Endothelial cell of umbilical vein (primary cell): ENCODE results near the gene CDH20. TPM values are rescaled to one million over a fixed set of nuclear protein-coding genes. Genes with fewer than 3 reads are reported as not detected.

ENCODE experiments used
- BruUV-seq: library from RNA; stranded (reverse); fragments of 400-500 nt; replicated peaks from 2 replicates; lab custom pipeline; 2021; lab: Mats Ljungman, UMichigan
- CTCF ChIA-PET: fragments of 300-600, 350-600 bp; sonication (Branson Sonifier 250); formaldehyde crosslinking; loops from one replicate; lab custom pipeline; 2021; ENCODE audit warnings: antibody characterized with exemption, inconsistent platforms; lab: Charles Lee
- POLR2A ChIA-PET: fragments of 300-600, 350-600 bp; sonication (Branson Sonifier 250); formaldehyde crosslinking; loops from one replicate; lab custom pipeline; 2021; ENCODE audit warnings: antibody characterized with exemption, inconsistent platforms; lab: Charles Lee
- DNase-seq: peaks from one replicate; pipeline ENCODE4 v3.0.0-alpha.2; 2011; ENCODE audit warnings: low read depth, low spot score
- FAIRE-seq: peaks from 2 replicates; lab custom pipeline; 2011; peaks lifted over from hg19 to GRCh38; lab: Jason Lieb, UNC
- H2AFZ ChIP-seq: 2 replicates; pipeline ENCODE4 v1.6.0; 2012; ENCODE audit warnings: low read depth, low read length, control low read depth, inconsistent platforms
- H3K27ac ChIP-seq: 2 replicates; pipeline ENCODE4 v1.5.1; 2011; ENCODE audit warnings: low read depth, mild to moderate bottlenecking, control low read depth, low read length, moderate library complexity; ENCODE audit not compliant: insufficient read depth
- H3K27me3 ChIP-seq, 2 experiments: 2 replicates each; pipeline versions ENCODE4 v1.6.0 to v1.6.1; 2011; ENCODE audit warnings: low read length in 2 of 2, mixed read lengths in 1 of 2; ENCODE audit not compliant: control insufficient read depth in 2 of 2, insufficient read depth in 2 of 2
- H3K36me3 ChIP-seq, 2 experiments: 2 replicates in 1 of 2; 3 replicates in 1 of 2; pipeline ENCODE4 v1.5.1; 2011; ENCODE audit warnings: low read length in 2 of 2, mild to moderate bottlenecking in 1 of 2, moderate library complexity in 1 of 2; ENCODE audit not compliant: control insufficient read depth in 2 of 2, insufficient read depth in 2 of 2; ENCODE audit errors: extremely low read depth in 1 of 2
- H3K4me1 ChIP-seq: 3 replicates; pipeline ENCODE4 v1.5.1; 2011; ENCODE audit warnings: mild to moderate bottlenecking, low read length; ENCODE audit not compliant: control insufficient read depth, insufficient read depth; ENCODE audit errors: extremely low read depth
- H3K4me2 ChIP-seq: 2 replicates; pipeline ENCODE4 v1.6.1; 2011; ENCODE audit warnings: low read length, control low read depth, mixed read lengths; ENCODE audit not compliant: insufficient read depth
- H3K4me3 ChIP-seq, 3 experiments: fragments of 200-600 bp in 1 of 3; sonication (generic), shearing (Covaris generic) in 1 of 3; replicated peaks in 1 of 3; 2 replicates each; pipeline ENCODE4 v1.5.1; 2011 to 2016; ENCODE audit warnings: control low read depth in 3 of 3, low read length in 3 of 3, mild to moderate bottlenecking in 2 of 3, inconsistent platforms in 1 of 3, low read depth in 1 of 3, moderate library complexity in 1 of 3; ENCODE audit not compliant: insufficient read depth in 1 of 3
- H3K79me2 ChIP-seq: 2 replicates; pipeline ENCODE4 v1.6.0; 2012; ENCODE audit warnings: low read length, inconsistent platforms; ENCODE audit not compliant: control insufficient read depth, insufficient read depth
- H3K9ac ChIP-seq: replicated peaks from 2 replicates; pipeline ENCODE3; 2011; ENCODE audit warnings: low read length, control low read depth; ENCODE audit not compliant: insufficient read depth; ENCODE audit errors: extremely low read depth
- H3K9me1 ChIP-seq: replicated peaks from 3 replicates; pipeline ENCODE4 v1.6.0; 2011; ENCODE audit warnings: mild to moderate bottlenecking, low read length; ENCODE audit not compliant: control insufficient read depth, insufficient read depth; ENCODE audit errors: extremely low read depth
- H3K9me3 ChIP-seq: replicated peaks from 2 replicates; pipeline ENCODE4 v1.5.1; 2012; ENCODE audit warnings: low read length, inconsistent platforms; ENCODE audit not compliant: control insufficient read depth, insufficient read depth
- H4K20me1 ChIP-seq: replicated peaks from 2 replicates; pipeline ENCODE3; 2011; ENCODE audit warnings: mild to moderate bottlenecking, low read length; ENCODE audit not compliant: control insufficient read depth, insufficient read depth; ENCODE audit errors: extremely low read depth
- EZH2 ChIP-seq: IDR thresholded peaks from 2 replicates; pipeline ENCODE4 v1.6.1; 2012; ENCODE audit warnings: borderline replicate concordance, low read depth, mild to moderate bottlenecking, moderate library complexity, low read length, inconsistent platforms; ENCODE audit not compliant: severe bottlenecking
- FOS ChIP-seq: IDR thresholded peaks from 2 replicates; pipeline ENCODE4 v1.6.1; 2011; ENCODE audit warnings: mild to moderate bottlenecking, low read length, moderate library complexity, borderline replicate concordance; ENCODE audit not compliant: insufficient read depth
- JUN ChIP-seq: IDR thresholded peaks from 2 replicates; pipeline ENCODE4 v1.6.1; 2011; ENCODE audit warnings: borderline replicate concordance, low read depth; ENCODE audit not compliant: insufficient read length, insufficient read depth
- MAX ChIP-seq: IDR thresholded peaks from 2 replicates; pipeline ENCODE4 v1.6.1; 2011; ENCODE audit not compliant: insufficient read depth, insufficient read length
- MYC ChIP-seq: IDR thresholded peaks from one replicate; pipeline ENCODE4 v1.6.1; 2011; ENCODE audit warnings: mild to moderate bottlenecking, low read depth, low read length
- POLR2A ChIP-seq: IDR thresholded peaks from 2 replicates; pipeline ENCODE4 v1.6.1; 2012; ENCODE audit warnings: low read depth, mild to moderate bottlenecking, control low read depth, low read length
- dilution Hi-C: fragments of 300-500 bp; cut with MboI; formaldehyde crosslinking; loops from one replicate; pipeline ENCODE4 v1.15.0; 2019; ENCODE audit warnings: low sequenced_read_pairs; ENCODE audit not compliant: extremely low pct_ligation_motif_present
- intact Hi-C: fragments of 100-400 bp; cut with micrococcal nuclease; formaldehyde crosslinking; loops from one replicate; pipeline ENCODE4 v1.10.0; 2022
- polyA plus RNA-seq, 4 experiments: library from polyadenylated mRNA; depleted of rRNA in 3 of 4; stranded (reverse) in 3 of 4; unstranded in 1 of 4; fragments of >200 nt; gene quantifications; 2 replicates each; pipeline versions ENCODE4 v1.2.1 to v1.2.3, GENCODE V29; 2011 to 2012; ENCODE audit warnings: missing spikeins in 1 of 4
- total RNA-seq: library from RNA; stranded (reverse); gene quantifications from 2 replicates; pipeline ENCODE4 v1.2.3, GENCODE V29; 2021
- TF ChIP-seq, protein P1 (sequence below), 2 donors: IDR thresholded peaks; 1 replicate in 1 of 2; 2 replicates in 1 of 2; pipeline ENCODE4 v1.5.1; 2011; ENCODE audit warnings: low read length in 2 of 2, mild to moderate bottlenecking in 2 of 2, moderate library complexity in 2 of 2, control low read depth in 1 of 2, inconsistent platforms in 1 of 2, low read depth in 1 of 2; ENCODE audit not compliant: insufficient read depth in 1 of 2; ENCODE audit errors: extremely low read depth in 1 of 2

Gene CDH20
- total and polyA plus RNA-seq, 2 donors (not counting 3 experiments of a cell fraction or from before 2014, with no cell fraction given), result not detected

GRCh38 chr18:61388010-61388409 is 54.8 kb downstream of the CDH20 start:
- H3K27ac ChIP-seq, result no peak overlapping the region
- ChIA-PET CTCF (no interaction called here), POLR2A (no interaction called here)
- H3K27me3 ChIP-seq, result no peaks in the 10 kb centered on the region
- FAIRE-seq, result no peak
- no peak for DNase-seq
- no peaks in the 10 kb centered on the region for H3K36me3 ChIP-seq
- BruUV-seq, result no TSS peak
- intact Hi-C loops (no loop called here), dilution Hi-C loops (no loop called here)
- no peak overlapping the region for H3K9ac ChIP-seq
- no peaks in the 10 kb centered on the region for H3K9me3 ChIP-seq
- H3K9me1 ChIP-seq, result no peaks in the 10 kb centered on the region
- no peak overlapping the region for H2AFZ ChIP-seq
- no peaks in the 10 kb centered on the region for H3K79me2 ChIP-seq
- TF ChIP-seq FOS, result peak; percentile 28
- TF ChIP-seq JUN, result no peak
- H4K20me1 ChIP-seq, result no peaks in the 10 kb centered on the region
- H3K4me3 ChIP-seq, result no peak overlapping the region
- H3K4me1 ChIP-seq, result no peaks in the 10 kb centered on the region
- H3K4me2 ChIP-seq, result no peak overlapping the region

DNA sequence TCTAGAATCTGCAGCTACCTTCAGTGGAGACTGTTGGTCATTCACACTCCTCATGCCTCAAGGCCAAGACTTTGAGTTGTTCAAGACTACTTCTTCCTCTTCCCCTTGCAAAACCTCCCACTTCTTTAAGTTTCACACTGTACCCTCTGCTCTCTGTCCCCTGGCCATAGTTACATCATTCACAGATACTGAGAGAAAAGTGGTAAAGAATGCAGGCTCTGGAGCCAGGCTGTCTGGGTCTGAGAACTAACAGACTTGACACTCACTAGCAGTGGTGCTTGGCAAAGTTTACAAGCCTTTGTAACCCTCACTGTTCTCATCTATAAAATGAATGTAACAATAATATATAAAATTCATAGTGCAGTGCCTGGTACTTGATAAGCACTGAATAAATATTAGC is 61.8 kb downstream of the CDH20 start:
- H2AFZ ChIP-seq, result no peak overlapping the region
- H3K9me3 ChIP-seq, result no peaks in the 10 kb centered on the region
- FAIRE-seq, result no peak
- H3K36me3 ChIP-seq, result no peaks in the 10 kb centered on the region
- dilution Hi-C loops, result no loop called here
- peaks cover 8% of the 10 kb centered on the region for H3K4me1 ChIP-seq
- ChIA-PET POLR2A (no interaction called here), CTCF (no interaction called here)
- no peaks in the 10 kb centered on the region for H4K20me1 ChIP-seq
- BruUV-seq, result no TSS peak
- H3K79me2 ChIP-seq, result no peaks in the 10 kb centered on the region
- no peak overlapping the region for H3K4me3 ChIP-seq
- no peaks in the 10 kb centered on the region for H3K9me1 ChIP-seq
- TF ChIP-seq MAX (no peak), JUN (no peak), MYC (no peak), POLR2A (no peak), FOS (no peak), EZH2 (no peak)
- TF ChIP-seq, protein P1, sequence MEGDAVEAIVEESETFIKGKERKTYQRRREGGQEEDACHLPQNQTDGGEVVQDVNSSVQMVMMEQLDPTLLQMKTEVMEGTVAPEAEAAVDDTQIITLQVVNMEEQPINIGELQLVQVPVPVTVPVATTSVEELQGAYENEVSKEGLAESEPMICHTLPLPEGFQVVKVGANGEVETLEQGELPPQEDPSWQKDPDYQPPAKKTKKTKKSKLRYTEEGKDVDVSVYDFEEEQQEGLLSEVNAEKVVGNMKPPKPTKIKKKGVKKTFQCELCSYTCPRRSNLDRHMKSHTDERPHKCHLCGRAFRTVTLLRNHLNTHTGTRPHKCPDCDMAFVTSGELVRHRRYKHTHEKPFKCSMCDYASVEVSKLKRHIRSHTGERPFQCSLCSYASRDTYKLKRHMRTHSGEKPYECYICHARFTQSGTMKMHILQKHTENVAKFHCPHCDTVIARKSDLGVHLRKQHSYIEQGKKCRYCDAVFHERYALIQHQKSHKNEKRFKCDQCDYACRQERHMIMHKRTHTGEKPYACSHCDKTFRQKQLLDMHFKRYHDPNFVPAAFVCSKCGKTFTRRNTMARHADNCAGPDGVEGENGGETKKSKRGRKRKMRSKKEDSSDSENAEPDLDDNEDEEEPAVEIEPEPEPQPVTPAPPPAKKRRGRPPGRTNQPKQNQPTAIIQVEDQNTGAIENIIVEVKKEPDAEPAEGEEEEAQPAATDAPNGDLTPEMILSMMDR (IDR thresholded peaks at IDR 0.05; ENCODE audit: extremely low read depth in 1 of 2, insufficient read depth in 1 of 2, low read depth in 1 of 2, low read length in 2 of 2), result no peak
- no peak overlapping the region for H3K9ac ChIP-seq
- no peak overlapping the region for H3K27ac ChIP-seq
- no peak overlapping the region for H3K4me2 ChIP-seq
- H3K27me3 ChIP-seq, result no peaks in the 10 kb centered on the region
- no peak for DNase-seq
- intact Hi-C loops, result no loop called here
